Retinal pigment epithelial cell (primary cell): Measurements from ENCODE around the gene DMAP1.

Experiments
- DNase-seq: peaks from one replicate; pipeline ENCODE4 v3.0.0-alpha.2; 2010; ENCODE audit warnings: low read depth
- H3K4me3 ChIP-seq: 2 replicates; pipeline ENCODE4 v1.5.1; 2011; ENCODE audit warnings: mild to moderate bottlenecking, low read length, control low read depth, moderate library complexity
- TF ChIP-seq, protein P1 (sequence below): conservative IDR thresholded peaks from 2 replicates; pipeline ENCODE4 v1.5.1; 2011; ENCODE audit warnings: low read depth, low read length, control low read depth, inconsistent platforms

Gene DMAP1

DNA sequence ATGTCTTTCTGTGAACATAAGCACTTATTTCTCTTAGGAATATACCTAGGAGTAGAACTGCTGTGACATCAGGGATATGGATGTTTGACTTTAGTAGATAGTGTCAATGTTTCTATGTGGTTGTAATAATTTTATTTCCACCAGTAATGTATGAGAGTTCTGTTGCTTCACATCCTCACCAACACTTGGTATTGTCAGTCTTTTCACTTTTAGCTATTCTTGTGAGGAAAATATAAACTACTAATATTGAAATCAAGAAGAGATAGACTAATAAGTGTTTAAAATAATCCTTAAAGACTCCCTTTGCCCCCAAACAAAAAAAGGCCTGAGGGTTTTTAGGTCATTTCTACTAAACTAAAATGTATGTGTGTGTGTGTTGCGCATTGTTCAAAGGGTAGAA, 2.7 kb upstream of the DMAP1 start:
- no peak for DNase-seq
- TF ChIP-seq, protein P1, sequence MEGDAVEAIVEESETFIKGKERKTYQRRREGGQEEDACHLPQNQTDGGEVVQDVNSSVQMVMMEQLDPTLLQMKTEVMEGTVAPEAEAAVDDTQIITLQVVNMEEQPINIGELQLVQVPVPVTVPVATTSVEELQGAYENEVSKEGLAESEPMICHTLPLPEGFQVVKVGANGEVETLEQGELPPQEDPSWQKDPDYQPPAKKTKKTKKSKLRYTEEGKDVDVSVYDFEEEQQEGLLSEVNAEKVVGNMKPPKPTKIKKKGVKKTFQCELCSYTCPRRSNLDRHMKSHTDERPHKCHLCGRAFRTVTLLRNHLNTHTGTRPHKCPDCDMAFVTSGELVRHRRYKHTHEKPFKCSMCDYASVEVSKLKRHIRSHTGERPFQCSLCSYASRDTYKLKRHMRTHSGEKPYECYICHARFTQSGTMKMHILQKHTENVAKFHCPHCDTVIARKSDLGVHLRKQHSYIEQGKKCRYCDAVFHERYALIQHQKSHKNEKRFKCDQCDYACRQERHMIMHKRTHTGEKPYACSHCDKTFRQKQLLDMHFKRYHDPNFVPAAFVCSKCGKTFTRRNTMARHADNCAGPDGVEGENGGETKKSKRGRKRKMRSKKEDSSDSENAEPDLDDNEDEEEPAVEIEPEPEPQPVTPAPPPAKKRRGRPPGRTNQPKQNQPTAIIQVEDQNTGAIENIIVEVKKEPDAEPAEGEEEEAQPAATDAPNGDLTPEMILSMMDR = no peak
- no peak overlapping the region for H3K4me3 ChIP-seq

DNA sequence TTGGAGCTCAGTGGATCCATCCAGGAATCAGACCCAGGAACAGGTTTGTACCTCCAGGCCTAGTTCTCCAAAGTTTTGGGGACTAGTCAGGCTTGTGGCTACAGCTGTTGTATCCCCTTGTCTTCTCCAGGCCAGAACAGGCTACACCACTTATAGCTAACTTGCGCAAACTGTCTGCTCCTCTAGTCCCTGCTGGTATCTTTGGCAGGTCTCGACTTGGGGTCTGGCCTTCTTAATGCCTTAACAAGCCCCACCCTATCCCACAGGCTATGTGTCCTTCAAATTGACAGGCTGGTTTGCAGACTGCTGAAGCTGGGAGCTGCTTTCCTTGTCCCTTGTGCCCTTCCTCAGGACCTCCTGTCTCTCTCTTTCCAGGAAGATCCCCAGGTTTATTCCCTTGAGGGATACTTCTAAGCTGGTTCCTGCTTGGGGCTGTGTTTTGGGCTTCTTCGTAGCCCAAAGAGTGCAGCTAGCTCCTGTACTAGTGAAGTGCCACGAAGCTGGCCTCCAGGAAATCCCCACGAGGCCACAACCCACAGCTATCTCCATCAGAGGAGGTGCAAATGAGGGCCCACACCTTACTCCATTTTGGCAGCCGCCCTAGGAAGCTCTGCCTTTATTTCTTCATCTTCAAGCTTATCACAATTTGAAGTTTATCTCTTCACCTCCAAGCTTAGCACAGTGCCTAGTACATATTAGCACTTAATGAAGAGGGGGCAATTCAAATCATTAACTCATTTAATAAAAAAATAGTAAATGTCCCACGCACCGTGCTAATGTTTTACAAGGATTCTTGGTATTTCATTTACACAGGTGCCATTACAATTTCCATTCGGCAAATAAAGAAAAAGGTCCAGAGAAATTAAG, 683 bp upstream of the DMAP1 start:
- TF ChIP-seq, protein P1 = no peak
- DNase-seq = no peak
- peak overlapping the region; percentile 94 for H3K4me3 ChIP-seq

DNA sequence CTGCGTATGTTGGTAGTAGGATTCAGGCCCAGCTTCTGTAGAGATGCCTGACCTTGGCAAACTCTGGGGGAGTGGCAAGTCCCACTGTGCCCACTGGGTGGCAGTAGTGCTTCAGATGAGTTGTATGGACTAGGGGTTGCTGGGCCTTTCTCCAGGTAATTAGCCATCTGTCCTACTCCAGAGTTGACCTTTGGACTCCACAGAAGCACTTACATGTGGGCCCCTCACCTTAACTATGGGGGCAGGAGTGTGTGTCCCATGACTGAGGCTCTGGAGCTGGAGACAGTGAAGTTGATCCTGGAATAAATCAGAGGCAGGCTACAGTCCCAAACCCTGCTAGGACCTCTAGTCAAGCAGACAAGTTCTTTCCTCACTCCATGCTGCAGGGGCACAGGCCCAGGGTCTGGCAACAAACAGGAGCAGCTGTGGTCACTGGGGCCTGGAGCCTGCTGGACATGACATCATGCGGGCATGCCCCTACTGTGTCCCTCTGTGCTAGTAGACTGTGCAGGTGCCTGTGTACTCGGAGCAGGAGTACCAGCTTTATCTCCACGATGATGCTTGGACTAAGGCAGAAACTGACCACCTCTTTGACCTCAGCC, 4.6 kb downstream of the DMAP1 start:
- no peak for DNase-seq
- H3K4me3 ChIP-seq = no peak overlapping the region
- TF ChIP-seq, protein P1 = peak; percentile 97

DNA sequence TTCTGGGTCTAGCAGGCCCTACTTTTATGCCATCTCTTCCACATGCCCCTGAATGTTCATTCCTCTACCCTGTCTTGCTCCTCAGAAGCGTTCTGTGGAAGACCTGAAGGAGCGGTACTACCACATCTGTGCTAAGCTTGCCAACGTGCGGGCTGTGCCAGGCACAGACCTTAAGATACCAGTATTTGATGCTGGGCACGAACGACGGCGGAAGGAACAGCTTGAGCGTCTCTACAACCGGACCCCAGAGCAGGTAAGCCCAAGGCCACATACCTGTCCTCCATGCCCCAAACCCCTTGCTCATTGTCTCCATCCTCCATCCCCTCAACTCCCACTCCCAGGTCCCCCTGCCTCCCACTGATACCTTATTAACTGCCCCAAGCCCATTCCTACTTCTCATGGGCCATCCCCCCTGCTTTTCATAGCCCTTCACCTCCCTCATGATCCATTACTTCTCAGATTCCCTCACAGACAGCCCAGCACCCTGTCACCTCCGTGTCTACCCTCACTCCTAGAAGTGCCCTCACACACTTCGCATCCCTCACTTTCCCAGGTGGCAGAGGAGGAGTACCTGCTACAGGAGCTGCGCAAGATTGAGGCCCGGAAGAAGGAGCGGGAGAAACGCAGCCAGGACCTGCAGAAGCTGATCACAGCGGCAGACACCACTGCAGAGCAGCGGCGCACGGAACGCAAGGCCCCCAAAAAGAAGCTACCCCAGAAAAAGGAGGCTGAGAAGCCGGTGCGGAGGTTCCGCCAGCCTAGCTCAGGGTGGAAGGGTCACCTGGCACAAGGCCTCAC, 5.4 kb downstream of the DMAP1 start:
- DNase-seq = no peak
- TF ChIP-seq, protein P1 = no peak
- H3K4me3 ChIP-seq = no peak overlapping the region

DNA sequence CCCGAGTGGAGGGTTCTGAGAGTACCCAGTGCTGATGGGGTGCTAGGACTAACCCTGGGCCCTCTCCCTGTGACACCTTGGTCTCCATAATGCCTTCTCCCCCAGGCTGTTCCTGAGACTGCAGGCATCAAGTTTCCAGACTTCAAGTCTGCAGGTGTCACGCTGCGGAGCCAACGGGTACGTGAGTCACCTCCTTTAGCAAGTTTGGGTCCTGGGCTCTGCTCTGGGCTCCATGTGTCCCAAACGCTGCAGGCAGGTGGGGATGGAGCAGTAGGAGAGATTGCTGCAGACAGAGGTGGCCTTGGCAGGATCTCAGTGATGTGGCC, 6.0 kb downstream of the DMAP1 start:
- no peak overlapping the region for H3K4me3 ChIP-seq
- TF ChIP-seq, protein P1 = no peak
- no peak for DNase-seq

DNA sequence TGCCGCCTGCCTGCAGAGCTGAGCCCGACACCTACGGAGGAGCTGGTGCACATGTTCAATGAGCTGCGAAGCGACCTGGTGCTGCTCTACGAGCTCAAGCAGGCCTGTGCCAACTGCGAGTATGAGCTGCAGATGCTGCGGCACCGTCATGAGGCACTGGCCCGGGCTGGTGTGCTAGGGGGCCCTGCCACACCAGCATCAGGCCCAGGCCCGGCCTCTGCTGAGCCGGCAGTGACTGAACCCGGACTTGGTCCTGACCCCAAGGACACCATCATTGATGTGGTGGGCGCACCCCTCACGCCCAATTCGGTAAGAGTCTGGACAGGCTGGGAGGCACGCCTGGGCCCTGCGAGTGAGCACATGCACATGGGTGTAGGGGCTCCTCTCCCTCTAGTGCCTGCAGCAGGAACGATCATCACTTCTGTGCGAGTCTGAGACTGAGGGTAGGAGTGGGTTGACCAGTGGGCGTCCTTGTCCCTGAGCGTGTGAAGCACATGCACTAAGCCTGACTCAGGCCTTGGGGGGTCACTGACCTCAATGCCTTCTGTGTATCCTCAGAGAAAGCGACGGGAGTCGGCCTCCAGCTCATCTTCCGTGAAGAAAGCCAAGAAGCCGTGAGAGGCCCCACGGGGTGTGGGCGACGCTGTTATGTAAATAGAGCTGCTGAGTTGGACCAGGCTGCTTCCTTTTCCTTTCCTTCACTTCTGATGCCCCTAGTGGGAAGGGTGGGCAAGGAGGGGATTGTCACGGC, 6.9 kb downstream of the DMAP1 start:
- TF ChIP-seq, protein P1 = no peak
- no peak for DNase-seq
- no peak overlapping the region for H3K4me3 ChIP-seq
